GM19351 (cell line): ENCODE data around the gene ETV6.
"Not testable (repeated sequence)": the region's sequence is repeated elsewhere in the genome, so short reads cannot be mapped to it uniquely, and the experiment has no call there.

Source experiments
- ATAC-seq: cut with Tn5 transposase; IDR thresholded peaks from one replicate; pipeline ENCODE4 v1.9.1; 2021; ENCODE audit warnings: mild to moderate bottlenecking, moderate library complexity; ENCODE audit not compliant: unreplicated experiment

The ETV6 gene

GRCh38 chr12:11649413-11650285 lies at the start of gene ETV6:
Gene ETV6, plus strand, starts transcription at chr12:11649674. Its CDS starts 454 bp downstream, at chr12:11650128.
- peak; percentile 42 for ATAC-seq

DNA sequence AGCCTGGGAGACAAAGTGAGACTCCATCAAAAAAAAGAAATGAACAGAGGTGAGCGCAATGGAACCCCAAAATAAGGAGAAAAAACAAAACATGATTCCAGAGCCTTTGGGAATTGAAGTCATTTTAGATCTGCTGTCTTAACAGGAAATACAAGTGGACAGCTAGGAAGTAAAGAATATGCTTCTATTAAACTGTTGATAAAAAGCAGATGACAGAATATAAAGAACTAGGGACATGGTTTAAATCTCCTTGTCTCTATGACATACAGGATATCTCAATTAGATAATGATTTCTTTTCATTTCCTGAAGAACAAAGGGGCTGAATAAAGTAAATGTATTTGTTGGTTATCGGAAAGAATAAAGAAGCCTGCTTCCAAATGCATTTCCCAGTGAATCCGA lies 49.3 kb upstream of the ETV6 start:
- no peak for ATAC-seq

DNA sequence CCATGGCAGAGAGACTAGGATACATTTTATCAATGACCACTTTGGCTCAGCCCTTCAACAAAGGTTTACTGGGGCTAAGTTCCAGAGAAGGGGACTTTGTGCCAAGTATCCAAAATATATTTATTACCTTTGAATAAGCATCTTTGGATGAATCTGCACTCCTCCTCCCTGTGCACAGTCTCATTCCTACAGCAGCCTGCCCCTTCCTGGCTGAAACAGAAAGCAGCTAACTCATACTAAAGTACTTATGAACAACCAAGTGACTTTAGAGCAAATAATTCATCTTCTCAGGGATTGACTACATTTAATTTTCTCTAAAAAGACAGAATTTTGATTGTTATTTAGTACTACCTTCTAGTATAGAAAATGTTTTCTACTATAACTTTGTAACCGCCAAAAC lies 47.8 kb upstream of the ETV6 start:
- ATAC-seq, result no peak

DNA sequence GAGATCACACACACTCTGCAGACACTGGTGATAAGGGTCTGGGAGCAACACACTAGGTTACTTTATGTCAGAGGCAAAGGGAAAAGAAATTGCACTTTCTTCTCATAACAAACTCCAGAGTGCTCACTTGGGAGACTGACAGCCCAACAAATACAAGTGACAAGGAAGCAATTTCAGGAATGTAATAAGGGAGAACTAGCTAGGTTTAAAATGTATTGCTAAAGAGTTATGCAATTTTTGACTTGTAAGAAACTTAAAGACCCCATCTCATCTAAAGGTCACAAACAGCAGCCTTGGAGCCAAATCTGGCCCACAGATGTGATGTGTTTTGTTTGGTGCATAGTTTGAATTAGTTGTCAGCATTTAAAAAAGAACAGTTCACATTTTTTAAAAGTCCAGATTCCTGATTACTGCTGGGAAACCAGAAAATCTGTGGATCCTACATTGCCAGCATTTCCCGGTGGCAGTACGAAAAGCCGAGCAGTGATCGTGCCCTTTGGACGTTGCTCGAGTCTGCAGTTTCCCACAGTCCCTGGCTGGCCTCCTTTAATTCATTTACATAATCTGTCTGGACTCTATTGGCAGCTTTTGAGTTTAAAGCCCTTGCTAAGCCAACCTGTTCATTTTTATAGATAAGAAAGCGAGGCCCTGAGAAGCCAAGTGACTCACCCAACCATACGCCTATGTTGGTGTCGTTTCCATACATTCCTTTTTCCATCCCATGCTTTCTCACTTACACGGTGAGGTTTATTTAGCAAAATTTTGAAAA lies 42.0 kb upstream of the ETV6 start:
- ATAC-seq, result no peak

- ATAC-seq, result no peak
Measured at GRCh38 chr12:11609045-11609444, 40.4 kb upstream of the ETV6 start.

- ATAC-seq, result no peak
Measured at GRCh38 chr12:11615481-11615880, 34.0 kb upstream of the ETV6 start.

DNA sequence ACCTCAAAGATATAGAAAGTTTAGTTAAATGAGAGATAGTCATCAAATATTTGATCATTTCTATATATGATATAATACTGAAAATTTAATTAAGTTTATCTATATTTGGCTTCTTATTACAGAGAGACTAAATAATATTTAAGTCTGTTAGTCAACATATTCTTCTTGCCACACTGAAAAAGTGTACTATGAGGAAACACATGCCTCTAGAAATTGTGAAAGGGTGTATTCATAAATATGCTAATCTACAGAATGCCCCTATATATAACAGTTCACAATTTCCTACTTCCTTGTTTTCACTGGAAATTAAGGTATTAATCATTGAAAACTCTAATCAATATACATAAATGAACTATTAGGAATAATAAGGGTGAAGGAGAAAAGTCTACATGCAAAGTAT lies 31.4 kb upstream of the ETV6 start:
- no peak for ATAC-seq

GRCh38 chr12:11621797-11622423 lies 27.6 kb upstream of the ETV6 start:
- no peak for ATAC-seq

DNA sequence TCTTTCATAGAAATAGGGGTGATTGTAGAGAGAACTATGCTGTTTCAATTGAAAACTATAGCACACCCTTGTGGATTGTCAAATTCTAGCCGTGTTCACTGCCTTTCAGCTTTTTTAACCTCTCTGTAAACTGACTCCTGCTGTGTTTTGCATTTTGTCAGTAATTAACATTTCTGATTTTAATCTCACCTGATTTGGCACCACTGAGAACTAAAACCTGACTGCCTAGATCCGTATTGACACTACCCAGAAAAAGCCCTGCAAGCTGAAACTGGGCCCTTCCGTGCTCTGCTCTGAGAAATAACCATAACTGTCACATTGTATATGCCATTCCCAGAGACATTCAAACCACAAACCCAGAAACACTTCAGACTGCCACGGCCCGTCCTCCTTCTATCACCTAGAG lies 26.6 kb upstream of the ETV6 start:
- no peak for ATAC-seq

- no peak for ATAC-seq
Measured at GRCh38 chr12:11623382-11623781, 26.1 kb upstream of the ETV6 start.

DNA sequence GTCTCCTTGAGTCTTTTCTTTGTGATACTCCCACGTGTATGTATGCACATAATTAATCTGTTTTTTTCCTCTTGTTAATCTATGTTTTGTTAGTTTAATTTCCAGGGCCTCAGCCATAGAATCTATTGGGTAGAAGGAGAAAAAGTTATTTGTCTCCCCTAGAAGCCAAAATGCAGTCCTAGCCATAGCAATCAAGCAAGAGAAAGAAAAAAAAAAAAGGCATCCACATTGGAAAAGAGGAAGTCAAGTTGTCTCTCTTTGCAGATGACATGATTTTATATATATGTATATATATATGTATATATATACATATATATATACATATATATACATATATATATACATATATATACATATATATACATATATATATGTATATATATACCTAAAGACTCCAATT lies 25.4 kb upstream of the ETV6 start:
- no peak for ATAC-seq

DNA sequence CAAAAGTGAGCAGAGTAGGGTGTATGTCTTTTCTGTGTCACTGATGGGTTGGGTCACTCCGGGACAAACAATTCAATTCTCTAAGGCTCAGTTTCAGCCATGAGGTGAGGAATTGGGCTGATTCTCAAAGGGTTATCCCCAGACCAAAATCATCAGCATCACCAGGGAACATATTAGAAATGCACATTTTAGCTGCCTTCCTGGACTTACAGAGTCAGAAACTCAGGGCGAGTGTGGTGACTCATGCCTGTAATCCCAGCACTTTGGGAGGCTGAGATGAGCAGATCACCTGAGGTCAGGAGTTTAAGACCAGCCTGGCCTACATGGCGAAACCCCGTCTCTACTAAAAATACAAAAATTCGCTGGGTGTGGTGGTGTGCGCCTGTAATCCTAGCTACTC lies 21.8 kb upstream of the ETV6 start:
- not testable (repeated sequence) for ATAC-seq

GRCh38 chr12:11628353-11628752 lies 21.1 kb upstream of the ETV6 start:
- ATAC-seq, result no peak

DNA sequence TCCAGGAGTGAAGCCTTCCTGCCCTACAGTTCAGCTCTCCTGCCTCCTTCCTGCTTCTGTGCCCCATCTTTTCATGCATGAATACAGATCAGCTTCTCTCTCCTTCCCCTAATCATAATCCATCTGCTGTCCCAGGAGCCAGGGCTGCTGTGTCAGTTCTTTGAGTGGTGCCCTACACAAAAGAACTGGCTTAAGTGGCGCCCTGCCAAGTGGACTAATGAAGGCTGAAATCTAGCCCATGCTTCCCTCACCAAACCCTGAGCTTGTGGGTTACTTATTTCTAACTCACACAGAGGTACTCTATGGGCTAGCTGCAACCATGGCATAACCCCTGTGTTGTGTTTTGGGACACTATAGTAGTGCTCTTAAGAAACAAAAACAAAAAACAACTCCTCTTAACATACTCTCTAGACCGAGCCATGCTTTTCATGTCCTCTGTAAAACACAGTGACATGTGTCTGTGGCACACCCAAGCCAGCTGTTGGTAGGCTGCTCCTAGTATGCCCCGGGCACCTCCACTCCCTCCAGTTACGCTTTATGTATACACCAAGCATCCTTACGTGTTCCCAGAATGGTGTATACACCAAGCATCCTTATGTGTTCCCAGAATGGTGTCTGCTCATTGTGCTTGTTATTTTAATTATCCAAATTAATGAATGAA lies 19.3 kb upstream of the ETV6 start:
- no peak for ATAC-seq

DNA sequence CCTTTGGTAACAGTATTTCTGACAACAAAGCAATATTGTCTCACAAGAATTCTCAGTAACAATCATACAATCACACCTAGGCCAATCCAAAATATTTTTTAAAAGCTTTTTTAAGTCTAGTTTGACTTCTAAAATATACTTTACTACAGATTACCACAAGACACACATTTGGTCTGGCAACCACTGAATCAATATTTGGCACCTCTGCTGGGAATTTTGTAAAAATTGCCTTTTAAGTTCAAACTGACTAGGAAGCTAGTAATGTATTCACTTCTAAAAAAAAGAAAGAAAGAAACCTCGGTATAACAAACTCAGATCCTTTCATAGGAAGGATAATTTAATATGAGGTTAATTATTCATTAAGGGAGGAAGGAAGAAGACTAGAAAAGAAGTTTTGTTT lies 18.2 kb upstream of the ETV6 start:
- ATAC-seq, result no peak

- ATAC-seq, result not testable (repeated sequence)
Measured at GRCh38 chr12:11631881-11632280, 17.6 kb upstream of the ETV6 start.

GRCh38 chr12:11633968-11634367 lies 15.5 kb upstream of the ETV6 start:
- no peak for ATAC-seq

DNA sequence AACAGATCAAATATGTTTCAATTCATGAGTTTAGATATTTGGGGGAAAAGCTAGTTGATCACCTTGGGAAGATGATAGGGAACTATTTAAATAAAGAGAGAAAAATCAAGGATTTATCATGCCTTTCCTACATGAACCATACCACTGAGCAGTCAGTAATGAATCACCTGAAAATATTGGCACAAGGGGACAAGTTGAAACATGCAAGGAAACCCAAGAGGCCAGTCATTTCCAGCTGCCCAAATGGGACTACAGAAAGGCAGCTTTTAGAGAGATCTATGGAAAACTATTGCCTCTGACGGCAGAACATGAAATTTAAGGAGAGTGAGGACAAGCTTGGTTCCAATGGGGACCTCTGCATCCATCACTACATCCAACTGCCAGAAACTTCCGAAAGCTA lies 14.1 kb upstream of the ETV6 start:
- ATAC-seq, result no peak

- ATAC-seq, result no peak
Measured at GRCh38 chr12:11638315-11638916, 11.1 kb upstream of the ETV6 start.

GRCh38 chr12:11639454-11639853 lies 10.0 kb upstream of the ETV6 start:
- no peak for ATAC-seq

- no peak for ATAC-seq
Measured at GRCh38 chr12:11641522-11641921, 8.0 kb upstream of the ETV6 start.
